H9 (cell line): Measurements from ENCODE around the gene KRT6B. TPM values are rescaled to one million over a fixed set of nuclear protein-coding genes. Genes with fewer than 3 reads are reported as not detected.

ENCODE experiments used
- DNase-seq: peaks from one replicate; pipeline ENCODE4 v3.0.0-alpha.2; 2017
- H2AFZ ChIP-seq: one replicate; pipeline ENCODE4 v1.6.1; 2013; ENCODE audit warnings: mild to moderate bottlenecking, low read length, control low read depth, moderate library complexity
- H2AK5ac ChIP-seq: 2 replicates; pipeline ENCODE4 v1.6.1; 2013; ENCODE audit warnings: low read length, control low read depth, mixed read lengths; ENCODE audit not compliant: insufficient read length
- H2BK120ac ChIP-seq: one replicate; pipeline ENCODE4 v1.6.1; 2013; ENCODE audit warnings: low read depth, mild to moderate bottlenecking, low read length, control low read depth, inconsistent platforms; ENCODE audit not compliant: poor library complexity, severe bottlenecking
- H2BK12ac ChIP-seq: 2 replicates; pipeline ENCODE4 v1.6.1; 2013; ENCODE audit warnings: low read length, control low read depth, mixed read lengths, low read depth; ENCODE audit not compliant: insufficient read length
- H2BK15ac ChIP-seq: 2 replicates; pipeline ENCODE4 v1.6.1; 2013; ENCODE audit warnings: low read depth, low read length, control low read depth
- H2BK20ac ChIP-seq: one replicate; pipeline ENCODE4 v1.6.1; 2013; ENCODE audit warnings: low read depth, mild to moderate bottlenecking, low read length, control low read depth, inconsistent platforms; ENCODE audit not compliant: poor library complexity, severe bottlenecking
- H2BK5ac ChIP-seq: 2 replicates; pipeline ENCODE4 v1.6.1; 2013; ENCODE audit warnings: low read length, control low read depth, mixed read lengths; ENCODE audit not compliant: insufficient read length
- H3K14ac ChIP-seq: 2 replicates; pipeline ENCODE4 v1.6.1; 2013; ENCODE audit warnings: low read length, control low read depth; ENCODE audit not compliant: insufficient read depth
- H3K18ac ChIP-seq: 2 replicates; pipeline ENCODE4 v1.6.1; 2013; ENCODE audit warnings: low read depth, mild to moderate bottlenecking, mixed read lengths, low read length, control low read depth; ENCODE audit not compliant: insufficient read length
- H3K23ac ChIP-seq: 2 replicates; pipeline ENCODE4 v1.6.1; 2013; ENCODE audit warnings: low read length, control low read depth, mixed read lengths, low read depth; ENCODE audit not compliant: insufficient read length
- H3K23me2 ChIP-seq: 2 replicates; pipeline ENCODE4 v1.6.1; 2013; ENCODE audit warnings: low read depth, mild to moderate bottlenecking, mixed read lengths, low read length, control low read depth; ENCODE audit not compliant: insufficient read length, poor library complexity, severe bottlenecking
- H3K27ac ChIP-seq: 2 replicates; pipeline ENCODE4 v1.5.1; 2013; ENCODE audit warnings: low read length, control low read depth, mixed read lengths, low read depth; ENCODE audit not compliant: insufficient read length
- H3K27me3 ChIP-seq: 2 replicates; pipeline ENCODE4 v1.6.1; 2013; ENCODE audit warnings: low read length, control low read depth, inconsistent platforms; ENCODE audit not compliant: insufficient read depth
- H3K4ac ChIP-seq: 2 replicates; pipeline ENCODE4 v1.6.1; 2013; ENCODE audit warnings: low read depth, mild to moderate bottlenecking, control low read depth, inconsistent platforms, low read length, moderate library complexity
- H3K4me1 ChIP-seq: 2 replicates; pipeline ENCODE4 v1.6.1; 2013; ENCODE audit warnings: low read length, control low read depth, inconsistent platforms; ENCODE audit not compliant: insufficient read depth
- H3K4me2 ChIP-seq: 2 replicates; pipeline ENCODE4 v1.6.1; 2013; ENCODE audit warnings: low read length, control low read depth, mixed read lengths; ENCODE audit not compliant: insufficient read length, insufficient read depth
- H3K56ac ChIP-seq: 2 replicates; pipeline ENCODE4 v1.6.1; 2013; ENCODE audit warnings: low read depth, mild to moderate bottlenecking, mixed read lengths, low read length, control low read depth; ENCODE audit not compliant: insufficient read length
- H3K79me1 ChIP-seq: 2 replicates; pipeline ENCODE4 v1.6.1; 2013; ENCODE audit warnings: low read depth, mild to moderate bottlenecking, moderate library complexity, low read length, control low read depth, inconsistent platforms; ENCODE audit not compliant: insufficient read depth, poor library complexity, severe bottlenecking
- H3K79me2 ChIP-seq: 2 replicates; pipeline ENCODE4 v1.6.1; 2013; ENCODE audit warnings: low read length, control low read depth, inconsistent platforms; ENCODE audit not compliant: insufficient read depth
- H3K9ac ChIP-seq: 2 replicates; pipeline ENCODE4 v1.6.1; 2013; ENCODE audit warnings: low read length, control low read depth, mixed read lengths; ENCODE audit not compliant: insufficient read length; ENCODE audit errors: extremely low read depth
- H3K9me3 ChIP-seq: one replicate; pipeline ENCODE4 v1.6.1; 2013; ENCODE audit warnings: low read depth, low read length, inconsistent platforms; ENCODE audit not compliant: control insufficient read depth
- H3T11ph ChIP-seq: one replicate; pipeline ENCODE4 v1.6.1; 2013; ENCODE audit warnings: mild to moderate bottlenecking, low read length, control low read depth, inconsistent platforms
- H4K20me1 ChIP-seq: one replicate; pipeline ENCODE4 v1.6.1; 2013; ENCODE audit not compliant: control insufficient read depth, insufficient read length, insufficient read depth
- H4K5ac ChIP-seq: 2 replicates; pipeline ENCODE4 v1.6.1; 2013; ENCODE audit warnings: low read depth, mild to moderate bottlenecking, mixed read lengths, low read length, control low read depth; ENCODE audit not compliant: insufficient read length
- H4K8ac ChIP-seq: replicated peaks from 2 replicates; pipeline ENCODE4 v1.6.1; 2013; ENCODE audit warnings: low read length, control low read depth, mixed read lengths, low read depth; ENCODE audit not compliant: insufficient read length
- H4K91ac ChIP-seq: 2 replicates; pipeline ENCODE4 v1.6.1; 2013; ENCODE audit warnings: low read depth, mild to moderate bottlenecking, moderate library complexity, mixed read lengths, low read length, control low read depth; ENCODE audit not compliant: insufficient read length
- H3K27ac Mint-ChIP-seq, 3 experiments: 2 replicates in 2 of 3; 3 replicates in 1 of 3; pipeline ENCODE4 v1.8.0; 2020 to 2021; ENCODE audit warnings: mixed read lengths in 3 of 3, mild to moderate bottlenecking in 1 of 3, moderate library complexity in 1 of 3
- H3K27me3 Mint-ChIP-seq: 2 replicates; pipeline ENCODE4 v1.8.0; 2021; ENCODE audit warnings: low read depth, mild to moderate bottlenecking, moderate library complexity, mixed read lengths
- H3K36me3 Mint-ChIP-seq, 3 experiments: 2 replicates in 2 of 3; 3 replicates in 1 of 3; pipeline ENCODE4 v1.8.0; 2020 to 2021; ENCODE audit warnings: low read depth in 3 of 3, mixed read lengths in 3 of 3; ENCODE audit not compliant: insufficient read depth in 1 of 3
- H3K4me1 Mint-ChIP-seq, 2 experiments: 2 replicates each; pipeline ENCODE4 v1.8.0; 2020; ENCODE audit warnings: mixed read lengths in 2 of 2
- H3K4me3 Mint-ChIP-seq, 2 experiments: 2 replicates in 1 of 2; 3 replicates in 1 of 2; pipeline ENCODE4 v1.8.0; 2020 to 2021; ENCODE audit warnings: mild to moderate bottlenecking in 2 of 2, mixed read lengths in 2 of 2, moderate library complexity in 1 of 2
- H3K9me3 Mint-ChIP-seq, 2 experiments: 2 replicates in 1 of 2; 3 replicates in 1 of 2; pipeline ENCODE4 v1.8.0; 2020; ENCODE audit warnings: mild to moderate bottlenecking in 2 of 2, mixed read lengths in 2 of 2, moderate library complexity in 1 of 2
- WGBS: extraction: QIAGEN DNeasy Blood & Tissue Kit; methylation state at CpG from one replicate; pipeline ENCODE4 v1.1.7; 2013; ENCODE audit warnings: missing lambda C conversion rate, low lambda C conversion rate, mixed read lengths; ENCODE audit not compliant: insufficient read length; ENCODE audit errors: extremely low coverage; 5-methylcytosine and 5-hydroxymethylcytosine counted together
- total RNA-seq: library from RNA; stranded (reverse); gene quantifications from 2 replicates; pipeline ENCODE4 v1.2.1, GENCODE V29; 2021
- TF ChIP-seq, protein P1 (sequence below): fragments of 200-600 bp; sonication (generic); conservative IDR thresholded peaks from 3 replicates; pipeline ENCODE4 v1.8.0; 2021; ENCODE audit warnings: antibody characterized with exemption, mild to moderate bottlenecking

KRT6B gene
- total RNA-seq, 1 experiment from 2014 or later, result not detected

DNA sequence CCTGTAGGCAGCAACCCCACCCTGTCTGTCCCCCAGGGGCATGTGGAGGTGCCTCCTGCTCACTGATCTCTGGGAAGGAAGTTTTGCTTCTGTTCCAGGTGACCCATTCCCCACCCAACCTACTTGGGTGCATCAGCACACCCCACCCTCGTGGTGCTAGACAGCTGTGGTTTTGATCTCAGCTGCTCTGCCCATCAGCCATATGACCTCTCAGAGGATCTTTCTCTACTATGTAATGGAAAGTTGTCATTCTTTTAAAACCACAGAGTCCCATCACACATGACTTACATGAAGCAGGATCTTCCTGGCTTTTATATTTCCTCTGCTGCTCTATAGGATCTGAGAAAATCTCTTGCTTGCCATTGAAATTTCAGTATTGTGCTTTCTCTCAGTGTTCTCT lies 32.3 kb downstream of the KRT6B start:
- Histone ChIP-seq H3K23me2 (peaks cover 3% of the 10 kb centered on the region), H3K27me3 (no peaks in the 10 kb centered on the region), H3K9ac (no peak overlapping the region), H3K27ac (no peak overlapping the region), H2BK120ac (no peak overlapping the region), H2AFZ (no peak overlapping the region), H2BK15ac (no peak overlapping the region), H4K8ac (no peak overlapping the region), H3K4ac (no peak overlapping the region), H3K9me3 (no peaks in the 10 kb centered on the region), H4K20me1 (no peaks in the 10 kb centered on the region), H3K4me1 (no peaks in the 10 kb centered on the region), H4K5ac (no peak overlapping the region), H3K56ac (no peak overlapping the region), H2BK20ac (no peak overlapping the region), H4K91ac (no peak overlapping the region), H2BK12ac (no peak overlapping the region), H3T11ph (no peak overlapping the region), H3K4me2 (no peak overlapping the region), H3K14ac (no peak overlapping the region), H3K18ac (no peak overlapping the region), H2BK5ac (no peak overlapping the region), H3K79me2 (peaks cover 2% of the 10 kb centered on the region; the same call in 1 of the 2 replicates), H2AK5ac (no peak overlapping the region), H3K23ac (no peak overlapping the region), H3K79me1 (no peaks in the 10 kb centered on the region)
- TF ChIP-seq, protein P1, sequence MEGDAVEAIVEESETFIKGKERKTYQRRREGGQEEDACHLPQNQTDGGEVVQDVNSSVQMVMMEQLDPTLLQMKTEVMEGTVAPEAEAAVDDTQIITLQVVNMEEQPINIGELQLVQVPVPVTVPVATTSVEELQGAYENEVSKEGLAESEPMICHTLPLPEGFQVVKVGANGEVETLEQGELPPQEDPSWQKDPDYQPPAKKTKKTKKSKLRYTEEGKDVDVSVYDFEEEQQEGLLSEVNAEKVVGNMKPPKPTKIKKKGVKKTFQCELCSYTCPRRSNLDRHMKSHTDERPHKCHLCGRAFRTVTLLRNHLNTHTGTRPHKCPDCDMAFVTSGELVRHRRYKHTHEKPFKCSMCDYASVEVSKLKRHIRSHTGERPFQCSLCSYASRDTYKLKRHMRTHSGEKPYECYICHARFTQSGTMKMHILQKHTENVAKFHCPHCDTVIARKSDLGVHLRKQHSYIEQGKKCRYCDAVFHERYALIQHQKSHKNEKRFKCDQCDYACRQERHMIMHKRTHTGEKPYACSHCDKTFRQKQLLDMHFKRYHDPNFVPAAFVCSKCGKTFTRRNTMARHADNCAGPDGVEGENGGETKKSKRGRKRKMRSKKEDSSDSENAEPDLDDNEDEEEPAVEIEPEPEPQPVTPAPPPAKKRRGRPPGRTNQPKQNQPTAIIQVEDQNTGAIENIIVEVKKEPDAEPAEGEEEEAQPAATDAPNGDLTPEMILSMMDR, result no peak
- no peak for DNase-seq
- Mint-ChIP-seq H3K27me3 (peaks cover 10% of the 10 kb centered on the region), H3K4me1 (peaks cover 15 to 20% of the 10 kb centered on the region in 2 experiments), H3K36me3 (no peaks in the 10 kb centered on the region), H3K4me3 (no peak overlapping the region), H3K9me3 (no peaks in the 10 kb centered on the region), H3K27ac (no peak overlapping the region)
- WGBS, result no CpG with 5 or more reads among the region's 1 CpG
